A673 (cell line): ENCODE measurements around the gene BRCA1. TPM values are rescaled to one million over a fixed set of nuclear protein-coding genes. Genes with fewer than 3 reads are reported as not detected.

Source experiments
- BruUV-seq: library from RNA; stranded (reverse); fragments of 400-500 nt; replicated peaks from 2 replicates; lab custom pipeline; 2021; lab: Mats Ljungman, UMichigan
- CTCF ChIA-PET: fragments of 300-600 bp; sonication (Branson Sonifier 250); formaldehyde crosslinking; loops from one replicate; lab custom pipeline; 2022; ENCODE audit warnings: antibody characterized with exemption; lab: Charles Lee
- POLR2A ChIA-PET: fragments of 300-600 bp; sonication (Branson Sonifier 250); formaldehyde crosslinking; loops from one replicate; lab custom pipeline; 2022; ENCODE audit warnings: antibody characterized with exemption; ENCODE audit not compliant: low non-redundant PET; lab: Charles Lee
- DNase-seq: peaks from one replicate; pipeline ENCODE4 v3.0.0-alpha.2; 2015; ENCODE audit warnings: low spot score
- H3K27ac ChIP-seq: fragments of 200-600 bp; sonication (generic); 2 replicates; pipeline ENCODE4 v1.5.1; 2016; ENCODE audit warnings: mixed run types, low read depth, mild to moderate bottlenecking, mixed read lengths, antibody characterized with exemption, low read length; ENCODE audit not compliant: poor library complexity, severe bottlenecking
- H3K27me3 ChIP-seq: fragments of 200-600 bp; sonication (generic); replicated peaks from 2 replicates; pipeline ENCODE4 v1.6.1; 2017; ENCODE audit warnings: mixed run types, low read depth, mild to moderate bottlenecking, mixed read lengths, antibody characterized with exemption, low read length; ENCODE audit not compliant: insufficient read depth, poor library complexity
- H3K36me3 ChIP-seq: fragments of 200-600 bp; sonication (generic); 2 replicates; pipeline ENCODE4 v1.6.1; 2016; ENCODE audit warnings: mixed run types, mild to moderate bottlenecking, mixed read lengths, antibody characterized with exemption, low read length; ENCODE audit not compliant: insufficient read depth, poor library complexity, severe bottlenecking
- H3K4me1 ChIP-seq: fragments of 200-600 bp; sonication (generic); 2 replicates; pipeline ENCODE4 v1.6.1; 2017; ENCODE audit warnings: mixed run types, mild to moderate bottlenecking, mixed read lengths, antibody characterized with exemption, low read length; ENCODE audit not compliant: insufficient read depth, poor library complexity, severe bottlenecking
- H3K4me3 ChIP-seq: fragments of 200-600 bp; sonication (generic); 2 replicates; pipeline ENCODE4 v1.5.1; 2016; ENCODE audit warnings: low read depth, mixed run types, mild to moderate bottlenecking, mixed read lengths, low read length; ENCODE audit not compliant: poor library complexity, severe bottlenecking
- H3K9me3 ChIP-seq: fragments of 200-600 bp; sonication (generic); 2 replicates; pipeline ENCODE4 v1.6.1; 2016; ENCODE audit warnings: mixed run types, low read depth, mild to moderate bottlenecking, mixed read lengths, antibody characterized with exemption, low read length; ENCODE audit not compliant: poor library complexity, severe bottlenecking
- CTCF ChIP-seq: fragments of 300-800, 200-600 bp; sonication (generic); conservative IDR thresholded peaks from 2 replicates; pipeline ENCODE4 v1.5.1; 2017; ENCODE audit warnings: low read depth, mild to moderate bottlenecking, antibody characterized with exemption, low read length, moderate library complexity, mixed read lengths
- EZH2 ChIP-seq: fragments of 200-600 bp; sonication (generic); IDR thresholded peaks from 2 replicates; pipeline ENCODE4 v1.6.1; 2017; ENCODE audit warnings: borderline replicate concordance, low read depth, mild to moderate bottlenecking, mixed read lengths, antibody characterized with exemption, low read length; ENCODE audit not compliant: poor library complexity, severe bottlenecking
- intact Hi-C: fragments of 100-400 bp; cut with micrococcal nuclease; formaldehyde crosslinking; loops from one replicate; pipeline ENCODE4 v1.10.0; 2022; ENCODE audit not compliant: unreplicated experiment
- total RNA-seq: library from RNA; stranded (reverse); gene quantifications from 2 replicates; pipeline ENCODE4 v1.2.3, GENCODE V29; 2021

Gene BRCA1
- total RNA-seq, 1 experiment from 2014 or later, result 24.2 TPM

- intact Hi-C loops, result loop anchor here (5.0 to 10.0 kb wide), 2 partner anchors 46 to 101 kb away; partner anchors contain the start of genes NBR1, RND2 and VAT1
- CTCF ChIA-PET, result no interaction called here
Measured at GRCh38 chr17:43125967-43126910, 1.1 kb upstream of the BRCA1 start.

GRCh38 chr17:43118679-43119615 lies 6.2 kb downstream of the BRCA1 start:
- H3K36me3 ChIP-seq, result no peaks in the 10 kb centered on the region
- H3K27me3 ChIP-seq, result no peaks in the 10 kb centered on the region
- H3K4me1 ChIP-seq, result no peaks in the 10 kb centered on the region
- POLR2A ChIA-PET, result no interaction called here
- TF ChIP-seq EZH2, result no peak
- TF ChIP-seq CTCF, result no peak
- no peak for DNase-seq
- no peak overlapping the region for H3K4me3 ChIP-seq
- BruUV-seq, result no TSS peak
- no peak overlapping the region for H3K27ac ChIP-seq
- no peaks in the 10 kb centered on the region for H3K9me3 ChIP-seq
- intact Hi-C loops, result no loop called here
- CTCF ChIA-PET, result no interaction called here

More at GRCh38 chr17:43125967-43126910, 1.1 kb upstream of the BRCA1 start:
- Histone ChIP-seq H3K27me3 (no peaks in the 10 kb centered on the region), H3K27ac (peak overlapping the region; percentile 84), H3K4me1 (peaks cover 3% of the 10 kb centered on the region), H3K4me3 (peak overlapping the region; percentile 66), H3K9me3 (no peaks in the 10 kb centered on the region), H3K36me3 (no peaks in the 10 kb centered on the region)
- no peak for DNase-seq
- no peak for TF ChIP-seq EZH2
- TF ChIP-seq CTCF, result no peak
- BruUV-seq, result TSS peak; percentile 91
- POLR2A ChIA-PET, result interaction anchor here (0.6 kb wide), 1 partner anchor 34 kb away, joined by 3 read pairs; no protein-coding TSS in a partner anchor

GRCh38 chr17:43114151-43114552 lies 11.0 kb downstream of the BRCA1 start:
- intact Hi-C loops, result no loop called here
- H3K9me3 ChIP-seq, result no peaks in the 10 kb centered on the region
- CTCF ChIA-PET, result no interaction called here
- H3K4me1 ChIP-seq, result no peaks in the 10 kb centered on the region
- no peak overlapping the region for H3K4me3 ChIP-seq
- BruUV-seq, result no TSS peak
- POLR2A ChIA-PET, result no interaction called here
- no peak overlapping the region for H3K27ac ChIP-seq
- H3K27me3 ChIP-seq, result no peaks in the 10 kb centered on the region
- H3K36me3 ChIP-seq, result no peaks in the 10 kb centered on the region
- DNase-seq, result no peak
- TF ChIP-seq EZH2 (no peak), CTCF (no peak)
